HEK293 (cell line): ENCODE data around the gene RHPN2.
A peak's percentile ranks its signal among the peaks of the same experiment; 100 is the strongest.

Experiments
- CTCF ChIA-PET: fragments of 350-600 bp; formaldehyde crosslinking; extraction: SDS; loops from one replicate; lab custom pipeline; 2021; ENCODE audit warnings: antibody characterized with exemption; lab: Yijun Ruan, JAX
- POLR2A ChIA-PET: fragments of 300-600 bp; formaldehyde crosslinking; extraction: SDS; loops from one replicate; lab custom pipeline; 2020; ENCODE audit warnings: antibody characterized with exemption, inconsistent platforms; lab: Yijun Ruan, JAX
- H3K27ac ChIP-seq: fragments of 200-500 bp; sonication (Bioruptor generic); 2 replicates; pipeline ENCODE4 v1.5.1; 2014; ENCODE audit warnings: low read depth, low read length, control low read depth, inconsistent platforms; ENCODE audit errors: extremely low read depth
- H3K36me3 ChIP-seq, 2 experiments: fragments of 200-500 bp in 1 of 2; sonication (Bioruptor generic) in 1 of 2; 1 replicate in 1 of 2; 2 replicates in 1 of 2; pipeline ENCODE4 v1.5.1; 2014 to 2017; ENCODE audit warnings: inconsistent platforms in 2 of 2, low read length in 2 of 2; ENCODE audit not compliant: control insufficient read depth in 2 of 2, insufficient read depth in 1 of 2
- H3K4me1 ChIP-seq: fragments of 200-500 bp; sonication (Bioruptor generic); 2 replicates; pipeline ENCODE4 v1.5.1; 2014; ENCODE audit warnings: mild to moderate bottlenecking, low read length, inconsistent platforms; ENCODE audit not compliant: control insufficient read depth, insufficient read depth
- H3K4me3 ChIP-seq: 2 replicates; pipeline ENCODE4 v1.5.1; 2011; ENCODE audit warnings: low read depth, mild to moderate bottlenecking, control low read depth, low read length, moderate library complexity
- H3K9me3 ChIP-seq: fragments of 200-500 bp; sonication (Bioruptor generic); 2 replicates; pipeline ENCODE4 v1.5.1; 2014; ENCODE audit warnings: low read depth, low read length, inconsistent platforms; ENCODE audit not compliant: control insufficient read depth, insufficient read depth
- FEZF1 ChIP-seq: fragments of 450-650 bp; formaldehyde crosslinking; IDR thresholded peaks from 2 replicates; pipeline ENCODE4 v1.5.1; 2016; ENCODE audit warnings: missing biosample characterization, missing genetic modification characterization
- KLF7 ChIP-seq: fragments of 450-650 bp; formaldehyde crosslinking; IDR thresholded peaks from 2 replicates; pipeline ENCODE4 v1.5.1; 2016; ENCODE audit warnings: missing biosample characterization, missing genetic modification characterization, borderline replicate concordance
- PBX3 ChIP-seq: sonication (generic); formaldehyde crosslinking; IDR thresholded peaks from 2 replicates; pipeline ENCODE4 v1.8.1; 2022; ENCODE audit warnings: mild to moderate bottlenecking, moderate library complexity, missing genetic modification reagents
- SALL2 ChIP-seq: fragments of 450-650 bp; formaldehyde crosslinking; IDR thresholded peaks from 2 replicates; pipeline ENCODE4 v1.5.0; 2017; ENCODE audit warnings: missing biosample characterization, mild to moderate bottlenecking, missing genetic modification characterization, borderline replicate concordance
- ZBTB44 ChIP-seq: fragments of 450-650 bp; IDR thresholded peaks from 2 replicates; pipeline ENCODE4 v1.5.1; 2018; ENCODE audit warnings: missing biosample characterization, mild to moderate bottlenecking, missing genetic modification characterization
- ZFP41 ChIP-seq: fragments of 450-650 bp; formaldehyde crosslinking; IDR thresholded peaks from 2 replicates; pipeline ENCODE4 v1.5.1; 2016; ENCODE audit warnings: missing biosample characterization, missing genetic modification characterization, borderline replicate concordance
- ZNF121 ChIP-seq: fragments of 450-650 bp; formaldehyde crosslinking; IDR thresholded peaks from 2 replicates; pipeline ENCODE4 v1.5.1; 2016; ENCODE audit warnings: missing biosample characterization, missing genetic modification characterization
- ZNF23 ChIP-seq: fragments of 450-650 bp; formaldehyde crosslinking; IDR thresholded peaks from 2 replicates; pipeline ENCODE4 v1.5.1; 2016; ENCODE audit warnings: missing biosample characterization, missing genetic modification characterization, borderline replicate concordance
- ZNF335 ChIP-seq: fragments of 450-650 bp; formaldehyde crosslinking; conservative IDR thresholded peaks from 2 replicates; pipeline ENCODE4 v1.5.1; 2016; ENCODE audit warnings: missing biosample characterization, missing genetic modification characterization
- ZNF561 ChIP-seq: fragments of 450-650 bp; IDR thresholded peaks from 2 replicates; pipeline ENCODE4 v1.5.1; 2018; ENCODE audit warnings: missing biosample characterization, missing genetic modification characterization, borderline replicate concordance
- ZNF585B ChIP-seq: fragments of 450-650 bp; formaldehyde crosslinking; IDR thresholded peaks from 2 replicates; pipeline ENCODE4 v1.5.1; 2016; ENCODE audit warnings: missing biosample characterization, missing genetic modification characterization
- ZNF658 ChIP-seq: fragments of 450-650 bp; formaldehyde crosslinking; IDR thresholded peaks from 2 replicates; pipeline ENCODE4; 2016; ENCODE audit warnings: missing biosample characterization, missing genetic modification characterization
- ZSCAN23 ChIP-seq: fragments of 450-650 bp; formaldehyde crosslinking; IDR thresholded peaks from 2 replicates; pipeline ENCODE4 v1.5.1; 2016; ENCODE audit warnings: missing biosample characterization, missing genetic modification characterization
- TF ChIP-seq, protein P1 (sequence below): fragments of 450-650 bp; formaldehyde crosslinking; optimal IDR thresholded peaks from 2 replicates; pipeline ENCODE3; 2016; ENCODE audit warnings: missing biosample characterization, mild to moderate bottlenecking, missing genetic modification characterization
- TF ChIP-seq, protein P2 (sequence below): fragments of 450-650 bp; formaldehyde crosslinking; IDR thresholded peaks from 2 replicates; pipeline ENCODE4 v1.5.1; 2016; ENCODE audit warnings: missing biosample characterization, missing genetic modification characterization, low read depth
- TF ChIP-seq, protein P3 (sequence below): fragments of 450-650 bp; formaldehyde crosslinking; IDR thresholded peaks from 2 replicates; pipeline ENCODE4 v1.5.1; 2016; ENCODE audit warnings: missing biosample characterization, missing genetic modification characterization

The RHPN2 gene

GRCh38 chr19:33098055-33098534 lies 33.4 kb upstream of the RHPN2 start:
- ChIA-PET CTCF (interaction anchor here (0.6 to 1.9 kb wide), 3 partner anchors 27 to 121 kb away, joined by 3 to 8 read pairs (median 4); no protein-coding TSS in a partner anchor), POLR2A (interaction anchor here (1.5 kb wide), 1 partner anchor 21 kb away, joined by 6 read pairs; no protein-coding TSS in a partner anchor)
- Histone ChIP-seq H3K36me3 (peaks cover 68 to 98% of the 10 kb centered on the region in 2 experiments), H3K9me3 (no peaks in the 10 kb centered on the region), H3K27ac (peak overlapping the region; percentile 16; the same call in 1 of the 2 replicates)
- no peak for TF ChIP-seq PBX3 (CRISPR knock-in tag)
- TF ChIP-seq ZSCAN23: no peak
- TF ChIP-seq FEZF1 (tag by site-specific recombination): no peak
- TF ChIP-seq ZNF561 (tag by site-specific recombination): no peak
- TF ChIP-seq ZNF658 (tag by site-specific recombination): no peak
- no peak for TF ChIP-seq ZNF335 (tag by site-specific recombination)
- TF ChIP-seq, protein P1, sequence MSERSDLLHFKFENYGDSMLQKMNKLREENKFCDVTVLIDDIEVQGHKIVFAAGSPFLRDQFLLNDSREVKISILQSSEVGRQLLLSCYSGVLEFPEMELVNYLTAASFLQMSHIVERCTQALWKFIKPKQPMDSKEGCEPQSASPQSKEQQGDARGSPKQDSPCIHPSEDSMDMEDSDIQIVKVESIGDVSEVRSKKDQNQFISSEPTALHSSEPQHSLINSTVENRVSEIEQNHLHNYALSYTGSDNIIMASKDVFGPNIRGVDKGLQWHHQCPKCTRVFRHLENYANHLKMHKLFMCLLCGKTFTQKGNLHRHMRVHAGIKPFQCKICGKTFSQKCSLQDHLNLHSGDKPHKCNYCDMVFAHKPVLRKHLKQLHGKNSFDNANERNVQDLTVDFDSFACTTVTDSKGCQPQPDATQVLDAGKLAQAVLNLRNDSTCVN (tag by site-specific recombination): no peak
- no peak for TF ChIP-seq SALL2
- TF ChIP-seq, protein P2, sequence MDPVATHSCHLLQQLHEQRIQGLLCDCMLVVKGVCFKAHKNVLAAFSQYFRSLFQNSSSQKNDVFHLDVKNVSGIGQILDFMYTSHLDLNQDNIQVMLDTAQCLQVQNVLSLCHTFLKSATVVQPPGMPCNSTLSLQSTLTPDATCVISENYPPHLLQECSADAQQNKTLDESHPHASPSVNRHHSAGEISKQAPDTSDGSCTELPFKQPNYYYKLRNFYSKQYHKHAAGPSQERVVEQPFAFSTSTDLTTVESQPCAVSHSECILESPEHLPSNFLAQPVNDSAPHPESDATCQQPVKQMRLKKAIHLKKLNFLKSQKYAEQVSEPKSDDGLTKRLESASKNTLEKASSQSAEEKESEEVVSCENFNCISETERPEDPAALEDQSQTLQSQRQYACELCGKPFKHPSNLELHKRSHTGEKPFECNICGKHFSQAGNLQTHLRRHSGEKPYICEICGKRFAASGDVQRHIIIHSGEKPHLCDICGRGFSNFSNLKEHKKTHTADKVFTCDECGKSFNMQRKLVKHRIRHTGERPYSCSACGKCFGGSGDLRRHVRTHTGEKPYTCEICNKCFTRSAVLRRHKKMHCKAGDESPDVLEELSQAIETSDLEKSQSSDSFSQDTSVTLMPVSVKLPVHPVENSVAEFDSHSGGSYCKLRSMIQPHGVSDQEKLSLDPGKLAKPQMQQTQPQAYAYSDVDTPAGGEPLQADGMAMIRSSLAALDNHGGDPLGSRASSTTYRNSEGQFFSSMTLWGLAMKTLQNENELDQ (tag by site-specific recombination): no peak
- no peak for TF ChIP-seq ZBTB44 (tag by site-specific recombination)
- TF ChIP-seq, protein P3, sequence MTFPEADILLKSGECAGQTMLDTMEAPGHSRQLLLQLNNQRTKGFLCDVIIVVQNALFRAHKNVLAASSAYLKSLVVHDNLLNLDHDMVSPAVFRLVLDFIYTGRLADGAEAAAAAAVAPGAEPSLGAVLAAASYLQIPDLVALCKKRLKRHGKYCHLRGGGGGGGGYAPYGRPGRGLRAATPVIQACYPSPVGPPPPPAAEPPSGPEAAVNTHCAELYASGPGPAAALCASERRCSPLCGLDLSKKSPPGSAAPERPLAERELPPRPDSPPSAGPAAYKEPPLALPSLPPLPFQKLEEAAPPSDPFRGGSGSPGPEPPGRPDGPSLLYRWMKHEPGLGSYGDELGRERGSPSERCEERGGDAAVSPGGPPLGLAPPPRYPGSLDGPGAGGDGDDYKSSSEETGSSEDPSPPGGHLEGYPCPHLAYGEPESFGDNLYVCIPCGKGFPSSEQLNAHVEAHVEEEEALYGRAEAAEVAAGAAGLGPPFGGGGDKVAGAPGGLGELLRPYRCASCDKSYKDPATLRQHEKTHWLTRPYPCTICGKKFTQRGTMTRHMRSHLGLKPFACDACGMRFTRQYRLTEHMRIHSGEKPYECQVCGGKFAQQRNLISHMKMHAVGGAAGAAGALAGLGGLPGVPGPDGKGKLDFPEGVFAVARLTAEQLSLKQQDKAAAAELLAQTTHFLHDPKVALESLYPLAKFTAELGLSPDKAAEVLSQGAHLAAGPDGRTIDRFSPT (tag by site-specific recombination): no peak
- TF ChIP-seq ZNF121: no peak
- no peak for TF ChIP-seq ZFP41 (tag by site-specific recombination)
- TF ChIP-seq KLF7 (tag by site-specific recombination): no peak
- no peak for TF ChIP-seq ZNF585B (tag by site-specific recombination)
- no peak for TF ChIP-seq ZNF23 (tag by site-specific recombination)
- TF ChIP-seq, all 188 proteins: peak for 0
- Histone ChIP-seq H3K4me3 (no peak overlapping the region), H3K4me1 (no peaks in the 10 kb centered on the region)
